Measurements from ENCODE around the gene GRK4. TPM values are rescaled to one million over a fixed set of nuclear protein-coding genes. Genes with fewer than 3 reads are reported as not detected.
"Not testable (repeated sequence)": the region's sequence is repeated elsewhere in the genome, so short reads cannot be mapped to it uniquely, and the experiment has no call there.

The GRK4 gene
- total RNA-seq, 4 donors from 2014 or later = 6.1 to 15.1 (median 9.3) TPM

DNA sequence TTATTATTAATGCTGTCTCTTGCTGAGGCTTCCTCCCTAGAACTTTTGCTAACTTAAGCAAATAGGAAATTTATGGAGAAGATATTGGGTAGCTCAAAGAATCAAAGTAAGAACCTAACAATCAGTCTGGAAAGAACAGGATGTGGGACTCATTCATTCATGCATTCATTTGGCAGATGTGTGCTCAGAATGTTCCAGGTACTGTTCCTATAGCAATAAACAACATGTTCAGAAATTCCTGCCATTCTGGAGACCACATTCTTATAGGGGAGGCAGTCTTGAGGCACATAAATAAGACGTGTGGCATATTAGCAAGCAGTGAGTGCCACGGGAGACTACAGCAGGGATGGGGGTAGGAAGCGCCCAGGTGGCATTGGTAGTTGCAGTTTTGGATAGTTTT is 5.0 kb downstream of the GRK4 start:
- TF ChIP-seq EP300 (IDR thresholded peaks at IDR 0.05) = no peak
- TF ChIP-seq, protein P1, sequence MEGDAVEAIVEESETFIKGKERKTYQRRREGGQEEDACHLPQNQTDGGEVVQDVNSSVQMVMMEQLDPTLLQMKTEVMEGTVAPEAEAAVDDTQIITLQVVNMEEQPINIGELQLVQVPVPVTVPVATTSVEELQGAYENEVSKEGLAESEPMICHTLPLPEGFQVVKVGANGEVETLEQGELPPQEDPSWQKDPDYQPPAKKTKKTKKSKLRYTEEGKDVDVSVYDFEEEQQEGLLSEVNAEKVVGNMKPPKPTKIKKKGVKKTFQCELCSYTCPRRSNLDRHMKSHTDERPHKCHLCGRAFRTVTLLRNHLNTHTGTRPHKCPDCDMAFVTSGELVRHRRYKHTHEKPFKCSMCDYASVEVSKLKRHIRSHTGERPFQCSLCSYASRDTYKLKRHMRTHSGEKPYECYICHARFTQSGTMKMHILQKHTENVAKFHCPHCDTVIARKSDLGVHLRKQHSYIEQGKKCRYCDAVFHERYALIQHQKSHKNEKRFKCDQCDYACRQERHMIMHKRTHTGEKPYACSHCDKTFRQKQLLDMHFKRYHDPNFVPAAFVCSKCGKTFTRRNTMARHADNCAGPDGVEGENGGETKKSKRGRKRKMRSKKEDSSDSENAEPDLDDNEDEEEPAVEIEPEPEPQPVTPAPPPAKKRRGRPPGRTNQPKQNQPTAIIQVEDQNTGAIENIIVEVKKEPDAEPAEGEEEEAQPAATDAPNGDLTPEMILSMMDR (IDR thresholded peaks at IDR 0.05) = no peak
- no peak for TF ChIP-seq POLR2A (IDR thresholded peaks at IDR 0.05)
- Histone ChIP-seq H3K36me3 (peaks cover 0 to 13% (median 0%) of the 10 kb centered on the region in 3 donors), H3K4me1 (peaks cover 0 to 14% (median 9%) of the 10 kb centered on the region in 4 donors), H3K4me3 (no peak overlapping the region), H3K9me3 (no peaks in the 10 kb centered on the region), H3K27me3 (no peaks in the 10 kb centered on the region), H3K27ac (no peak overlapping the region)
- 61 to 64% methylated on average over 3 of the region's 3 CpGs for WGBS, 2 donors
- no peak for DNase-seq (ENCODE audit: low spot score in 2 of 2)

DNA sequence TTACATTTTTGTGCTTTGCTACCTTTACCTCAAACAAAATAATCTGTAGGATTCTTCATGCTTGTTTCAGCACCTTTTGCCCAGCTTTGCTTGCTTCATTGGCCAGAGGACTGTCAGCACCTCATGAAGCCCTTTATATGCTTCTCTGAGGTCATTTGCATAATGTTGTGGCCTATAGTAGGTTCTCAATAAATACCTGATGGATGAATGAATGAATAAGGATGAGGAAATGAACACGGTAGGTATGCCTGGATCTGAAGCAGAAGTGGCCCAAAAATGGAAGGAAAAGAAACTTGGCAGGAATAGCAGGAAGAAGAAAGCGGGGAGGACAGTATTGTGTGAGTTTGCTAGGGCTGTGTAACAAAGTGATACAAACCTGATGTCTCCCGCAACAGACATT is 7.9 kb downstream of the GRK4 start:
- WGBS, 2 donors = 84 to 86% methylated on average over 3 of the region's 3 CpGs

DNA sequence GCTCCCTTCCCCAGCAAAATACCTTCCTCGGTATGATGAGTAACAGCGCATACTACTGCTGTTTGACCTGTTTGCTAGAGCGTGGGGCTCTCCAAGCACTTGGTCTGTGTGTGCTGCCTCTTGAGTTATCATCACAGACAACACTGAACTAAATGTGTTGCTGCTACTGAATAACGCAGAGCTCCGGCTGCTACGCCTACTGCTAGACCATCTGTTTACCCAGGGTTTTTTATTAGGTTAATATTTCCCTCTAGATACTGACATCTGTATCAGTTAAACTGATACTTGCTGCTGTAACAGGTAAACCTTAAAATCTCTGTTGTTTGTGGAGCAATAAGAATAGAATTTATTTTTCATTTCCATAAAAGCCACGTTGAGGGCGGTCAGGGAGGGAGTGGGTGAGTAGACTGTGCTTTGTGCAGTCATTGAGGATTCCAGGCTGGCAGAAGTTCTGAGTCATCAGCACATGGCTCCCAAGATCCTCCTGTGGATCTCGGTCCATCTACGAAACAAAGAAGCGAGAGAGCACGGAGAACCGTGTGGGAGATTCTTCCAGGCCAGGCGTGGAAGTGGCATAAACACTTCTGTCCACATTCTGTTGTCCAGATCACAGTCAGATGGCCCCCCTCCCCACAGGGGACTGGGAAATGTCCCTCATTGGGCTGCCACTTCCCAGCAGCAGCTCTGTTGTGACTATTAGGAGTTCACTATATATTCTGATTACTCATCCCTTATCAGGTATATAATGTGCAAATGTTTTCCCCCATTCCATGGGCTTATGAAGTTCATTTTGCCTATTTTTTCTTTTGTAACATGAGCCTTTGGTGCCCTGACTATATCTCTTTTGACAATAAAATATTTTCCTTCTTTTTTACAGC is 14.1 kb downstream of the GRK4 start:
- H3K36me3 ChIP-seq = peaks cover 0 to 15% (median 0%) of the 10 kb centered on the region in 3 donors
- WGBS, 2 donors = 56 to 57% methylated on average over 14 of the region's 14 CpGs
- no peak for TF ChIP-seq POLR2A (IDR thresholded peaks at IDR 0.05)
- peak in 1 of 2 donors; percentile 55 for TF ChIP-seq EP300 (IDR thresholded peaks at IDR 0.05)

More for the DNA sequence above, 7.9 kb downstream of the GRK4 start:
- H3K4me1 ChIP-seq = no peaks in the 10 kb centered on the region
- H3K36me3 ChIP-seq = peaks cover 0 to 15% (median 0%) of the 10 kb centered on the region in 3 donors
- H3K27me3 ChIP-seq = no peaks in the 10 kb centered on the region
- DNase-seq (ENCODE audit: low spot score in 2 of 2) = no peak
- TF ChIP-seq EP300 (IDR thresholded peaks at IDR 0.05) = no peak
- TF ChIP-seq POLR2A (IDR thresholded peaks at IDR 0.05) = no peak
- TF ChIP-seq, protein P1 (IDR thresholded peaks at IDR 0.05) = no peak
- no peak overlapping the region for H3K4me3 ChIP-seq
- H3K27ac ChIP-seq = no peak overlapping the region
- no peaks in the 10 kb centered on the region for H3K9me3 ChIP-seq

GRCh38 chr4:2981256-2981819 is 18.0 kb downstream of the GRK4 start:
- Histone ChIP-seq H3K4me1 (peaks cover 0 to 8% (median 0%) of the 10 kb centered on the region in 4 donors), H3K36me3 (peaks cover 0 to 5% (median 0%) of the 10 kb centered on the region in 3 donors), H3K9me3 (peaks cover 0 to 12% (median 0%) of the 10 kb centered on the region in 4 donors), H3K27me3 (no peaks in the 10 kb centered on the region), H3K27ac (no peak overlapping the region), H3K4me3 (no peak overlapping the region)
- 84 to 96% methylated on average over 4 of the region's 4 CpGs for WGBS, 2 donors
- TF ChIP-seq, protein P1 (IDR thresholded peaks at IDR 0.05) = no peak
- TF ChIP-seq EP300 (IDR thresholded peaks at IDR 0.05) (no peak), POLR2A (IDR thresholded peaks at IDR 0.05) (no peak)
- DNase-seq (ENCODE audit: low spot score in 2 of 2) = no peak

More for the DNA sequence above, 14.1 kb downstream of the GRK4 start:
- Histone ChIP-seq H3K4me1 (peaks cover 0 to 8% (median 0%) of the 10 kb centered on the region in 4 donors), H3K4me3 (no peak overlapping the region), H3K9me3 (peaks cover 0 to 12% (median 0%) of the 10 kb centered on the region in 4 donors), H3K27ac (peak overlapping the region; percentile 14 to 83 (median 68)), H3K27me3 (no peaks in the 10 kb centered on the region)
- DNase-seq (ENCODE audit: low spot score in 2 of 2) = no peak

GRCh38 chr4:2982012-2982411 is 18.6 kb downstream of the GRK4 start:
- DNase-seq (ENCODE audit: low spot score in 2 of 2) = no peak
- Histone ChIP-seq H3K4me3 (no peak overlapping the region), H3K27ac (no peak overlapping the region), H3K9me3 (peaks cover 0 to 12% (median 0%) of the 10 kb centered on the region in 4 donors), H3K4me1 (peaks cover 0 to 2% (median 0%) of the 10 kb centered on the region in 4 donors), H3K36me3 (peaks cover 0 to 5% (median 0%) of the 10 kb centered on the region in 3 donors), H3K27me3 (no peaks in the 10 kb centered on the region)
- TF ChIP-seq POLR2A (IDR thresholded peaks at IDR 0.05) (no peak), EP300 (IDR thresholded peaks at IDR 0.05) (no peak)
- TF ChIP-seq, protein P1 (IDR thresholded peaks at IDR 0.05) = no peak
- 88 to 90% methylated on average over 4 of the region's 4 CpGs for WGBS, 2 donors

DNA sequence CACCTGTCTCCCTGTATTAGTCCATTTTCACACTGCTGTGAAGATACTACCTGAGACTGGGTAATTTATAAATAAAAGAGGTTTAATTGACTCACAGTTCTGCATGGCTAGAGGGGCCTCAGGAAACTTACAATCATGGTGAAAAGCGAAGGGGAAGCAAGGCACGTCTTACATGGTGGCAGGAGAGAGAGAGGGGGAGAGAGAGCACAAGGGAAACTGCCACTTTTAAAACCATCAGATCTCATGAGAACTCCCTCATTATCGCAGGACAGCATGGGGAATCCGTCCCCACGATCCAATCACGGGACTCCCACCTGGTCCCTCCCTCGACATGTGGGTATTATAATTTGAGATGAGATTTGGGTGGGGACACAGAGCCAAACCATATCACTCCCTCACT is 20.3 kb downstream of the GRK4 start:
- H3K27ac ChIP-seq; DNase-seq (ENCODE audit: low spot score in 2 of 2); H3K4me3 ChIP-seq; H3K27me3 ChIP-seq; H3K36me3 ChIP-seq; H3K4me1 ChIP-seq: not testable (repeated sequence)
- 84 to 89% methylated on average over 7 of the region's 7 CpGs for WGBS, 2 donors
- H3K9me3 ChIP-seq = peaks cover 0 to 12% (median 0%) of the 10 kb centered on the region in 4 donors
